HG02885 (cell line): ENCODE data around the gene CDH9.

Experiments used
- ATAC-seq: cut with Tn5 transposase; IDR thresholded peaks from one replicate; pipeline ENCODE4 v1.9.1; 2021; ENCODE audit warnings: mild to moderate bottlenecking; ENCODE audit not compliant: unreplicated experiment, poor library complexity

CDH9 gene

DNA sequence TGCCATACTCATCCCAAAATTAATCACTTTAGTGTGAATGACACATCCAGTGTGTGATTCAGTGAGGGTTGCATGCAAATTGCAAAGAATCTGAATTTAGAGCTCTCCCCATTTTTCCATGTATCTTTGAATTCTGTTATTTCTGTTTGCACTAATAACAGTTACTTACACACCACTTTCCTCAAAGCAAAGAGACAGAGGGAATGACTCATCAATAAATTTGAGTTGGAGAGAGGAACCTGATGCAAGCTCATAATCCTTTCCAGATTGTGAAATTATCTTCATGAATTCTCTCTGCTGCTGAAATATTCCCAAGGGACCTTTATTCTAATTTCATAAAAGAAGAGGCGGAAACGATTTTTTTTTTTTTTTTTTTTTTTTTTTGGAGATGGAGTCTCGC lies 204.8 kb downstream of the CDH9 start:
- ATAC-seq = no peak
